Measurements from ENCODE around the gene ABCF2. TPM values are rescaled to one million over a fixed set of nuclear protein-coding genes. Genes with fewer than 3 reads are reported as not detected.

Gene ABCF2
- total and polyA plus RNA-seq, 2 donors from 2014 or later = 22.5 to 30.8 TPM

GRCh38 chr7:151252961-151253711, 26.1 kb upstream of the ABCF2 start:
- Histone ChIP-seq H3K36me3 (ENCODE audit: control insufficient read depth in 2 of 3, insufficient read depth in 3 of 3, low read length in 3 of 3) (no peaks in the 10 kb centered on the region), H3K4me3 (ENCODE audit: low read length in 3 of 3) (peak overlapping the region in 2 of 3 donors; percentile 45 to 70), H3K9ac (ENCODE audit: low read length in 3 of 3) (peak overlapping the region in 1 of 3 donors; percentile 85), H3K4me1 (ENCODE audit: control insufficient read depth in 2 of 3, insufficient read depth in 2 of 3, low read depth in 1 of 3, low read length in 3 of 3) (peaks cover 10 to 33% (median 15%) of the 10 kb centered on the region in 3 donors), H3K27ac (ENCODE audit: low read depth in 2 of 2, low read length in 2 of 2) (peak overlapping the region; percentile 37 to 67), H3K27me3 (ENCODE audit: control insufficient read depth, insufficient read depth, low read length) (no peaks in the 10 kb centered on the region), H3K9me3 (ENCODE audit: control insufficient read depth in 2 of 3, insufficient read depth in 1 of 3, low read length in 3 of 3) (no peaks in the 10 kb centered on the region)
- FAIRE-seq = no peak
- DNase-seq = peak in 4 of 5 donors; percentile 44 to 76 (median 66)
- intact Hi-C loops (cut with DNase I) = no loop called here
- TF ChIP-seq, protein P1, sequence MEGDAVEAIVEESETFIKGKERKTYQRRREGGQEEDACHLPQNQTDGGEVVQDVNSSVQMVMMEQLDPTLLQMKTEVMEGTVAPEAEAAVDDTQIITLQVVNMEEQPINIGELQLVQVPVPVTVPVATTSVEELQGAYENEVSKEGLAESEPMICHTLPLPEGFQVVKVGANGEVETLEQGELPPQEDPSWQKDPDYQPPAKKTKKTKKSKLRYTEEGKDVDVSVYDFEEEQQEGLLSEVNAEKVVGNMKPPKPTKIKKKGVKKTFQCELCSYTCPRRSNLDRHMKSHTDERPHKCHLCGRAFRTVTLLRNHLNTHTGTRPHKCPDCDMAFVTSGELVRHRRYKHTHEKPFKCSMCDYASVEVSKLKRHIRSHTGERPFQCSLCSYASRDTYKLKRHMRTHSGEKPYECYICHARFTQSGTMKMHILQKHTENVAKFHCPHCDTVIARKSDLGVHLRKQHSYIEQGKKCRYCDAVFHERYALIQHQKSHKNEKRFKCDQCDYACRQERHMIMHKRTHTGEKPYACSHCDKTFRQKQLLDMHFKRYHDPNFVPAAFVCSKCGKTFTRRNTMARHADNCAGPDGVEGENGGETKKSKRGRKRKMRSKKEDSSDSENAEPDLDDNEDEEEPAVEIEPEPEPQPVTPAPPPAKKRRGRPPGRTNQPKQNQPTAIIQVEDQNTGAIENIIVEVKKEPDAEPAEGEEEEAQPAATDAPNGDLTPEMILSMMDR (IDR thresholded peaks at IDR 0.05; ENCODE audit: borderline replicate concordance, extremely low read depth, insufficient read depth) = no peak

DNA sequence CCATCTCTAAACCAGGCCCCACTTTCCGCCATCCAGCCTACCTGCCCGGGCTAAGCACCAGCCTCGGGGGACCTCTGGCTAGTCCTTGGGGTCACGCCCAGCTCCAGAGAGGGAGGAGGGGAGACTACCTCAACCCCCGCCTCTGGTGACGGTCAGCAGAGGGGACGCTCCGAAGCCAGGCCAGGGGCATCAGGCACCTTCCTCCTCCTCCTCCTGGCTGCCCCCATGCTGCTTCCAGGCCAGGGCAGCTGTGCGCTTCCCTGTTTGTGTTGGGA, 25.5 kb upstream of the ABCF2 start:
- Histone ChIP-seq H3K27me3 (ENCODE audit: control insufficient read depth, insufficient read depth, low read length) (no peaks in the 10 kb centered on the region), H3K4me1 (ENCODE audit: control insufficient read depth in 2 of 3, insufficient read depth in 2 of 3, low read depth in 1 of 3, low read length in 3 of 3) (peaks cover 10 to 37% (median 18%) of the 10 kb centered on the region in 3 donors), H3K36me3 (ENCODE audit: control insufficient read depth in 2 of 3, insufficient read depth in 3 of 3, low read length in 3 of 3) (no peaks in the 10 kb centered on the region), H3K4me3 (ENCODE audit: low read length in 3 of 3) (peak overlapping the region; percentile 45 to 80 (median 70)), H3K27ac (ENCODE audit: low read depth in 2 of 2, low read length in 2 of 2) (peak overlapping the region; percentile 67 to 94), H3K9me3 (ENCODE audit: control insufficient read depth in 2 of 3, insufficient read depth in 1 of 3, low read length in 3 of 3) (no peaks in the 10 kb centered on the region), H3K9ac (ENCODE audit: low read length in 3 of 3) (peak overlapping the region; percentile 11 to 85 (median 82))
- FAIRE-seq (no peak), DNase-seq (peak in 2 of 5 donors; percentile 73 to 83)
- TF ChIP-seq, protein P1 (IDR thresholded peaks at IDR 0.05; ENCODE audit: borderline replicate concordance, extremely low read depth, insufficient read depth) = no peak
- intact Hi-C loops (cut with DNase I) = no loop called here

DNA sequence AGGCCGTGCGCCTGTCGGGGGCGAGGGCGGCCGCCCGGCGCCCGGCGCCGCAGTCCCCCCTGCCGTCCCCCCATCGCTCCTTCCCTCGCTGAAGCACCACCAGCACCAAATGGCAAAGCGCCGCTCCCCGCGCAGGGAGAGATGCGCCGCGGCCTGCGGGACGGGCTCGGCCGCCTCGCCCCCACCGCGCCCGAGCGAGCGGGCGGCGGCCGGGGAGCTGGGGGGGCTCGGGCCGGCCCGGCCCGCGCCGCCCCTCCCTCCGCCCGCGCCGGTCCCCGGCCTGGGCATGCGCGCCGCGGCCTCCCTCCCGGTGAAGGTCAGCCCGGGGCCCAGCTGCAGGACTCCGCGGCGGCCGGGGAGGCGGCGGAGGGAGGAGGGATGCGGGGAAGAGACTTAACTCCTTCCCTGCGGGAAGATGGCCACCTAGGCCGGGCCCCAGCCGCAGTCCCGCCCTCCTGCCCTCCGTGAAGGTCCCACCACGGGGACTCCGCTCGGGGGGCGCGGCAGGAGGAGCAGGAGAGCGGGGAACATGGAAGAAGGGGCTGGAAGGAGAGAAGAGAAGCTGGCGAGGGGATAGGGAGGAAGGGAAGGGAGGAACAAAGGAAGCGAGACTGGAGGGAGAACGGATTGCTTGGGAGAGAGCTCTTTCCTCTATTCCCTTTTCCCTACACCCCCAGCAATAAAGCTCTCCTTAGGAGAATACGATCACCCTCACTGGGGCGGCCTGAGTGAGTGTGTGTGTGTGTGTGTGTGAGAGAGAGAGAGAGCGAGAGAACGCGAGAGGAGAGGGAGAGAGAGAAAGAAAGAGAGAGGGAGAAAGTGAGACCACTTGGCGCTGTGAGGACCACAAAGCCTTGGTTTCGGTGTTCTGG, 24.9 kb upstream of the ABCF2 start:
- H3K36me3 ChIP-seq (ENCODE audit: control insufficient read depth in 2 of 3, insufficient read depth in 3 of 3, low read length in 3 of 3) = no peaks in the 10 kb centered on the region
- peak overlapping the region; percentile 11 to 85 (median 82) for H3K9ac ChIP-seq (ENCODE audit: low read length in 3 of 3)
- FAIRE-seq (no peak), DNase-seq (peak; percentile 88 to 94 (median 90))
- H3K27me3 ChIP-seq (ENCODE audit: control insufficient read depth, insufficient read depth, low read length) = no peaks in the 10 kb centered on the region
- no peaks in the 10 kb centered on the region for H3K9me3 ChIP-seq (ENCODE audit: control insufficient read depth in 2 of 3, insufficient read depth in 1 of 3, low read length in 3 of 3)
- H3K27ac ChIP-seq (ENCODE audit: low read depth in 2 of 2, low read length in 2 of 2) = peak overlapping the region; percentile 78 to 94
- intact Hi-C loops (cut with DNase I) = no loop called here
- H3K4me3 ChIP-seq (ENCODE audit: low read length in 3 of 3) = peak overlapping the region; percentile 45 to 80 (median 70)
- peaks cover 10 to 37% (median 18%) of the 10 kb centered on the region in 3 donors for H3K4me1 ChIP-seq (ENCODE audit: control insufficient read depth in 2 of 3, insufficient read depth in 2 of 3, low read depth in 1 of 3, low read length in 3 of 3)
- TF ChIP-seq, protein P1 (IDR thresholded peaks at IDR 0.05; ENCODE audit: borderline replicate concordance, extremely low read depth, insufficient read depth) = no peak

All from kidney (tissue), 14 donors.